K562 (cell line): ENCODE measurements around the gene IRF2. TPM values are rescaled to one million over a fixed set of nuclear protein-coding genes. Genes with fewer than 3 reads are reported as not detected.

Experiments used
- ATF3 ChIP-seq, 2 experiments: fragments of 450-650 bp in 1 of 2; sonication (generic) in 1 of 2; formaldehyde crosslinking in 1 of 2; IDR thresholded peaks in 1 of 2; conservative IDR thresholded peaks in 1 of 2; 2 replicates each; pipeline versions ENCODE4 v1.6.1 to v1.8.1; 2016 to 2023; ENCODE audit warnings: mild to moderate bottlenecking in 2 of 2, moderate library complexity in 2 of 2, inconsistent platforms in 1 of 2, missing genetic modification reagents in 1 of 2
- FOXA3 ChIP-seq, 2 experiments: fragments of 450-650 bp in 1 of 2; sonication (generic) in 1 of 2; formaldehyde crosslinking; IDR thresholded peaks in 1 of 2; conservative IDR thresholded peaks in 1 of 2; 2 replicates each; pipeline versions ENCODE4 v1.4.0 to v1.8.0; 2020 to 2022; ENCODE audit warnings: mild to moderate bottlenecking in 2 of 2, missing genetic modification reagents in 1 of 2
- HBP1 ChIP-seq: fragments of 450-650 bp; formaldehyde crosslinking; IDR thresholded peaks from 2 replicates; pipeline ENCODE4 v1.4.0; 2022; ENCODE audit warnings: missing genetic modification characterization
- HDAC2 ChIP-seq: fragments of 450-650 bp; IDR thresholded peaks from 2 replicates; pipeline ENCODE4 v1.6.1; 2016; ENCODE audit warnings: mild to moderate bottlenecking
- KAT2B ChIP-seq: IDR thresholded peaks from one replicate; pipeline ENCODE4 v1.6.1; 2012; ENCODE audit warnings: low read depth, mild to moderate bottlenecking, control low read depth, inconsistent platforms, low read length, moderate library complexity
- MXI1 ChIP-seq: IDR thresholded peaks from 2 replicates; pipeline ENCODE4 v1.6.1; 2011; ENCODE audit warnings: low read depth, mild to moderate bottlenecking, improper control_type of control experiment, low read length
- NR4A1 ChIP-seq, 2 experiments: fragments of 250-450 bp in 1 of 2; fragments of 450-650 bp in 1 of 2; sonication (Bioruptor Pico) in 1 of 2; IDR thresholded peaks; 2 replicates each; pipeline versions ENCODE4 v1.4.0 to v1.6.1; 2016 to 2020; ENCODE audit warnings: mild to moderate bottlenecking in 2 of 2, missing compliant biosample characterization in 1 of 2, missing genetic modification characterization in 1 of 2, moderate library complexity in 1 of 2
- PHB ChIP-seq: fragments of 250-450 bp; sonication (Bioruptor Pico); IDR thresholded peaks from 2 replicates; pipeline ENCODE4 v1.5.0; 2021
- SMARCE1 ChIP-seq: fragments of 450-650 bp; IDR thresholded peaks from 2 replicates; pipeline ENCODE4 v1.7.1; 2016; ENCODE audit warnings: mild to moderate bottlenecking
- SPI1 ChIP-seq: IDR thresholded peaks from 2 replicates; pipeline ENCODE4 v1.6.1; 2011; ENCODE audit warnings: low read depth, low read length, control low read depth, borderline replicate concordance
- ZBTB33 ChIP-seq: sonication (generic); formaldehyde crosslinking; IDR thresholded peaks from 2 replicates; pipeline ENCODE4 v1.8.1; 2023; ENCODE audit warnings: mild to moderate bottlenecking, missing genetic modification reagents
- ZBTB49 ChIP-seq: sonication (generic); formaldehyde crosslinking; IDR thresholded peaks from 2 replicates; pipeline ENCODE4 v1.8.0; 2022; ENCODE audit warnings: missing genetic modification reagents, mild to moderate bottlenecking, borderline replicate concordance
- ZBTB8A ChIP-seq: fragments of 450-650 bp; IDR thresholded peaks from 2 replicates; pipeline ENCODE4 v1.6.1; 2018; ENCODE audit warnings: mild to moderate bottlenecking, moderate library complexity; ENCODE audit not compliant: partially characterized antibody
- ZFX ChIP-seq: sonication (generic); formaldehyde crosslinking; IDR thresholded peaks from 2 replicates; pipeline ENCODE4 v1.8.0; 2022; ENCODE audit warnings: mild to moderate bottlenecking, missing genetic modification reagents, moderate library complexity
- ZNF384 ChIP-seq: IDR thresholded peaks from 2 replicates; pipeline ENCODE4 v1.6.1; 2012; ENCODE audit warnings: low read depth, low read length, improper control_type of control experiment
- polyA plus RNA-seq, 8 experiments: library from polyadenylated mRNA; depleted of rRNA in 4 of 8; stranded (reverse) in 5 of 8; unstranded in 3 of 8; fragments of >200 nt; fragmentation: Nextera tagmentation in 2 of 8; fragmentation: Illumina TruSeq in 1 of 8; extraction: Ambion mirVana in 2 of 8; extraction: Trizol in 1 of 8; gene quantifications; 2 replicates each; pipeline versions ENCODE4 v1.2.1 to v1.2.3, GENCODE V29; 2011 to 2014; ENCODE audit warnings: inconsistent platforms in 1 of 8, missing spikeins in 1 of 8
- total RNA-seq, 7 experiments: library from RNA; depleted of rRNA in 6 of 7; stranded (reverse); fragments of >200 nt in 6 of 7; fragmentation: Illumina TruSeq in 2 of 7; extraction: Trizol in 2 of 7; gene quantifications; 2 replicates each; pipeline versions ENCODE4 v1.2.1 to v1.2.3, GENCODE V29; 2011 to 2021; ENCODE audit warnings: low replicate concordance in 1 of 7
- TF ChIP-seq, protein P1 (sequence below), 2 experiments: fragments of 450-650 bp; IDR thresholded peaks; 2 replicates each; pipeline ENCODE4 v1.6.1; 2016

IRF2 gene
- total and polyA plus RNA-seq, 9 of the 15 experiments (the other 6 are each of a cell fraction or from before 2014, with no cell fraction given) = 7.1 to 17.1 (median 11.3) TPM

DNA sequence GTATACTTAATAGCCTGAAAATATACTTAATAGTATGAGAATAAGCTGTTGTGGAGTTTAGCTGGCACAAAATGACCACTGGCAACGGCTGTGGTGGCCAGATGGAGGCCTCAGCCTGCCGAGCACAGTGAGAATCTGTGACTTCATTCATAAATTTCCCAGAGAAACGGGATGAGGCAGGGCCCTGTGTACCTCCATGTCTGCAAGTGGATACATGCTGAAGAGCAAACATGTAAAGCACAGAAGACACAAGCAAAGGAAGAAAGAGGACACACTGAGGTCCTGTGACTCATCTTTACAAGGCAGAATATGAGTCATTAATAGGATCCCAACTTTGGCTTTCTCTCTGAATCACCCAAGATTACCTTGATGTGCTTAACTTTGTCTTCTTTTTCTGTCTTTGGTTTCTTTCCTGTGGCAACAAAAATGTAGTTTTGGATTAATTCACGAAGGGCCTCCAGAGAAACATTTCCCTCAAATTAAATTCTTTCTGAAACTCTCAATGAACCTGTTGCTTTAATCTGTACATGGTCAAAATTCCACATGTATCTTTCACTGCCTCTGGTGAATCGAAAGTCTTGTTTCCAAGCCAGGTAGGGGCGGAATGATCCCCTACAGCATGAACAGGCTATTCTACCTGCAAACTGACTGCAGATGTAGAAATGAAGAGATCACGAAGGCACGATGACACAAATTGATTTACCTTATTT lies 56.4 kb downstream of the IRF2 start (continued):
- TF ChIP-seq ATF3 (IDR thresholded peaks at IDR 0.05) (peak; percentile 91), ATF3 (CRISPR knock-in tag; conservative IDR thresholded peaks at IDR 0.05) (no peak), HDAC2 (0 out of 2 replicates have a peak, but pooled peaks have one; percentile 19), ZNF384 (no peak), HBP1 (no peak), FOXA3 (CRISPR knock-in tag; conservative IDR thresholded peaks at IDR 0.05 in 1 of 2, IDR thresholded peaks at IDR 0.05 in 1 of 2) (no peak), NR4A1 (CRISPR knock-in tag; IDR thresholded peaks at IDR 0.05) (no peak), NR4A1 (tag; IDR thresholded peaks at IDR 0.05) (no peak), ZFX (CRISPR knock-in tag) (no peak), ZBTB8A (no peak), ZBTB33 (CRISPR knock-in tag) (no peak), SPI1 (no peak), KAT2B (no peak), SMARCE1 (peak; percentile 68), ZBTB49 (CRISPR knock-in tag) (no peak), MXI1 (no peak), PHB (CRISPR knock-in tag) (no peak)
- TF ChIP-seq, protein P1, sequence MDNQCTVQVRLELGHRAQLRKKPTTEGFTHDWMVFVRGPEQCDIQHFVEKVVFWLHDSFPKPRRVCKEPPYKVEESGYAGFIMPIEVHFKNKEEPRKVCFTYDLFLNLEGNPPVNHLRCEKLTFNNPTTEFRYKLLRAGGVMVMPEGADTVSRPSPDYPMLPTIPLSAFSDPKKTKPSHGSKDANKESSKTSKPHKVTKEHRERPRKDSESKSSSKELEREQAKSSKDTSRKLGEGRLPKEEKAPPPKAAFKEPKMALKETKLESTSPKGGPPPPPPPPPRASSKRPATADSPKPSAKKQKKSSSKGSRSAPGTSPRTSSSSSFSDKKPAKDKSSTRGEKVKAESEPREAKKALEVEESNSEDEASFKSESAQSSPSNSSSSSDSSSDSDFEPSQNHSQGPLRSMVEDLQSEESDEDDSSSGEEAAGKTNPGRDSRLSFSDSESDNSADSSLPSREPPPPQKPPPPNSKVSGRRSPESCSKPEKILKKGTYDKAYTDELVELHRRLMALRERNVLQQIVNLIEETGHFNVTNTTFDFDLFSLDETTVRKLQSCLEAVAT (IDR thresholded peaks at IDR 0.05) = no peak
